DOHH2 (cell line): ENCODE measurements around the gene PRPF18.

ENCODE experiments used
- H3F3A ChIP-seq: fragments of 200-600 bp; sonication (generic), shearing (Covaris generic); 2 replicates; pipeline ENCODE4 v1.6.0; 2016; ENCODE audit warnings: antibody characterized with exemption, mild to moderate bottlenecking; ENCODE audit not compliant: control insufficient read depth, insufficient read depth
- H3K27ac ChIP-seq: fragments of 200-600 bp; sonication (generic); 2 replicates; pipeline ENCODE4 v1.5.1; 2014; ENCODE audit warnings: low read depth, mild to moderate bottlenecking, low read length, moderate library complexity
- H3K27me3 ChIP-seq: fragments of 200-600 bp; sonication (generic); 2 replicates; pipeline ENCODE4 v1.6.1; 2014; ENCODE audit warnings: mild to moderate bottlenecking, low read length, mixed read lengths; ENCODE audit not compliant: control insufficient read depth
- H3K36me3 ChIP-seq: fragments of 200-600 bp; sonication (generic); 2 replicates; pipeline ENCODE4 v1.6.1; 2014; ENCODE audit warnings: mild to moderate bottlenecking, low read length, moderate library complexity, mixed read lengths; ENCODE audit not compliant: control insufficient read depth
- H3K4me1 ChIP-seq: fragments of 200-600 bp; sonication (generic); 2 replicates; pipeline ENCODE4 v1.6.1; 2014; ENCODE audit warnings: mild to moderate bottlenecking, low read length, mixed read lengths; ENCODE audit not compliant: control insufficient read depth
- H3K4me2 ChIP-seq: fragments of 200-600 bp; sonication (generic); 2 replicates; pipeline ENCODE4 v1.6.0; 2014; ENCODE audit warnings: mild to moderate bottlenecking, low read length, moderate library complexity
- H3K4me3 ChIP-seq: fragments of 200-600 bp; sonication (generic); 2 replicates; pipeline ENCODE4 v1.5.1; 2014; ENCODE audit warnings: mild to moderate bottlenecking, low read length, mixed read lengths
- H3K79me2 ChIP-seq: fragments of 200-600 bp; sonication (generic); 2 replicates; pipeline ENCODE4 v1.6.1; 2014; ENCODE audit warnings: mild to moderate bottlenecking, low read length, mixed read lengths; ENCODE audit not compliant: control insufficient read depth
- H3K9me2 ChIP-seq: fragments of 200-600 bp; sonication (generic); replicated peaks from 2 replicates; pipeline ENCODE4 v1.6.1; 2014; ENCODE audit warnings: mild to moderate bottlenecking, low read length, mixed read lengths; ENCODE audit not compliant: control insufficient read depth
- H3K9me3 ChIP-seq: fragments of 200-600 bp; sonication (generic); 2 replicates; pipeline ENCODE4 v1.6.1; 2014; ENCODE audit warnings: antibody characterized with exemption, low read length, mixed read lengths; ENCODE audit not compliant: control insufficient read depth, insufficient read depth
- H4K20me1 ChIP-seq: fragments of 200-600 bp; sonication (generic); 2 replicates; pipeline ENCODE4 v1.6.0; 2014; ENCODE audit warnings: low read depth, mild to moderate bottlenecking, antibody characterized with exemption, low read length, moderate library complexity; ENCODE audit not compliant: control insufficient read depth, insufficient read depth
- EZH2phosphoT487 ChIP-seq: fragments of 200-600 bp; sonication (generic); IDR thresholded peaks from 2 replicates; pipeline ENCODE4 v1.6.1; 2017; ENCODE audit warnings: borderline replicate concordance, mild to moderate bottlenecking, antibody characterized with exemption, low read length, moderate library complexity, mixed read lengths
- TF ChIP-seq, protein P1 (sequence below): fragments of 200-600 bp; sonication (generic); IDR thresholded peaks from one replicate; pipeline ENCODE4 v1.5.1; 2014; ENCODE audit warnings: antibody characterized with exemption, mild to moderate bottlenecking, low read depth, low read length; ENCODE audit not compliant: poor library complexity, severe bottlenecking

PRPF18 gene

DNA sequence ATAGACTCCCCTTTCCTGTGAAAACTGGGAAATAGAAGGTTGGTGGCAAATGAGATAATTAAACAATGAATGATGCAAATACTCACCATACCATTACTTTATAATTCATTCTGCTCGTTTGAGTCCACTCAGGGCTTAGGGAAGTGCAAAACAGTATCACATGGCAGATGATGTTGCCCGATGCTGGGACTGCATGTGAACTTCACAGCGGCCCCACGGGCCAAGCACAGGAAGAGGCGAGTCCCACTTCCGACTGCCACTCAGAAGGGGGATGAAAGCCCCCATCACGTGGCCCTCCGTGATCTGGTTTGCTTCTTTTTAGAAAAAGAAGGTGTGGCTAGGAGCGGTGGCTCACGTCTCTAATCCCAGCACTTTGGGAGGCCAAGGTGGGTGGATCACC lies 71.5 kb downstream of the PRPF18 start:
- H3K36me3 ChIP-seq: no peaks in the 10 kb centered on the region
- no peak overlapping the region for H3K27ac ChIP-seq
- H3K9me3 ChIP-seq: no peaks in the 10 kb centered on the region
- H3K4me2 ChIP-seq: no peak overlapping the region
- H3K4me1 ChIP-seq: peaks cover 12% of the 10 kb centered on the region
- H3K4me3 ChIP-seq: no peak overlapping the region
- H4K20me1 ChIP-seq: no peaks in the 10 kb centered on the region
- H3K79me2 ChIP-seq: no peaks in the 10 kb centered on the region
- TF ChIP-seq, protein P1, sequence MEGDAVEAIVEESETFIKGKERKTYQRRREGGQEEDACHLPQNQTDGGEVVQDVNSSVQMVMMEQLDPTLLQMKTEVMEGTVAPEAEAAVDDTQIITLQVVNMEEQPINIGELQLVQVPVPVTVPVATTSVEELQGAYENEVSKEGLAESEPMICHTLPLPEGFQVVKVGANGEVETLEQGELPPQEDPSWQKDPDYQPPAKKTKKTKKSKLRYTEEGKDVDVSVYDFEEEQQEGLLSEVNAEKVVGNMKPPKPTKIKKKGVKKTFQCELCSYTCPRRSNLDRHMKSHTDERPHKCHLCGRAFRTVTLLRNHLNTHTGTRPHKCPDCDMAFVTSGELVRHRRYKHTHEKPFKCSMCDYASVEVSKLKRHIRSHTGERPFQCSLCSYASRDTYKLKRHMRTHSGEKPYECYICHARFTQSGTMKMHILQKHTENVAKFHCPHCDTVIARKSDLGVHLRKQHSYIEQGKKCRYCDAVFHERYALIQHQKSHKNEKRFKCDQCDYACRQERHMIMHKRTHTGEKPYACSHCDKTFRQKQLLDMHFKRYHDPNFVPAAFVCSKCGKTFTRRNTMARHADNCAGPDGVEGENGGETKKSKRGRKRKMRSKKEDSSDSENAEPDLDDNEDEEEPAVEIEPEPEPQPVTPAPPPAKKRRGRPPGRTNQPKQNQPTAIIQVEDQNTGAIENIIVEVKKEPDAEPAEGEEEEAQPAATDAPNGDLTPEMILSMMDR: no peak
- TF ChIP-seq EZH2phosphoT487: no peak
- H3F3A ChIP-seq: no peaks in the 10 kb centered on the region
- peaks cover 16% of the 10 kb centered on the region for H3K27me3 ChIP-seq
- no peaks in the 10 kb centered on the region for H3K9me2 ChIP-seq

DNA sequence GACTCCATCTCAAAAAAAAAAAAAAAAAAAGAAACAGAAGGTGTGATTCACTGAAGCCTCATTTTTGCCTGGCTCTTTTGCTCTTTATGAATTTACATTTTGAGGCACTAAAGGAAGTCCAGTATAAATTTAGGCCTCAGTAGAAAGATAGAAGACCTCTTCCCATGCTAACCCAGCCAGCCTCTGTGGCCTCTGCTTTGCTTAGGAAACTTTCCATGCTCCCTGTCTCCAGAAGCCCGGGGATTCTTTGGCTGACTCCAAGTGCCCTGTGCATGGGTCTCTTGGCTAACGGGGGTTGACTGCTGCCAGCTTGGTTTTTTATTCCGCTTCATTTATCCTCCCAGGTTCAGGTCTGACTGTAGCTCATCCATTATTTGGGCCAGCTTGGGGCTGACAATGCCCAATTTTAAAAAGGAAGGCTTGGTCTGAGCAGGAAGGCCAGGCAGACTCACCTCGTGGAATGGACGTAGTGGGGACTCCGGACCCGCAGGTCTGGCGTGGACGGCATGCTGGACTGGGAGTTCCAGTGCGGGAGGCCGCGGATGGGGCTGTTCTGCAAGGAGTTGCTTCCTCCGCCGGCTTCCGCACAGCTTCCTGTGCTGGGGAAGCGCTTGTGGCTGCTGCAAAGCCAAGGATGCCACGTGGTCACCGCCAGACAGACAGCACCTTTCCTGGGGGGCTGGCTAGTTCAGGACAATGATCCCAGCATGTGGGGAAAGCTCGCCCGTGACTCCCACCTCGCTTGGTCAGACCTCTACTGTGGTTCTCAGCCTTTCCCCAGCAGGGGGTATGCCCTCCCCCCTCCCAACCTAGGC lies 72.3 kb downstream of the PRPF18 start:
- Histone ChIP-seq H3K4me1 (peaks cover 12% of the 10 kb centered on the region), H3F3A (no peaks in the 10 kb centered on the region), H3K4me3 (no peak overlapping the region), H3K4me2 (no peak overlapping the region), H3K27me3 (peaks cover 22% of the 10 kb centered on the region), H3K36me3 (no peaks in the 10 kb centered on the region), H4K20me1 (no peaks in the 10 kb centered on the region), H3K9me2 (no peaks in the 10 kb centered on the region), H3K27ac (no peak overlapping the region), H3K9me3 (no peaks in the 10 kb centered on the region), H3K79me2 (no peaks in the 10 kb centered on the region)
- TF ChIP-seq EZH2phosphoT487: no peak
- TF ChIP-seq, protein P1: no peak

DNA sequence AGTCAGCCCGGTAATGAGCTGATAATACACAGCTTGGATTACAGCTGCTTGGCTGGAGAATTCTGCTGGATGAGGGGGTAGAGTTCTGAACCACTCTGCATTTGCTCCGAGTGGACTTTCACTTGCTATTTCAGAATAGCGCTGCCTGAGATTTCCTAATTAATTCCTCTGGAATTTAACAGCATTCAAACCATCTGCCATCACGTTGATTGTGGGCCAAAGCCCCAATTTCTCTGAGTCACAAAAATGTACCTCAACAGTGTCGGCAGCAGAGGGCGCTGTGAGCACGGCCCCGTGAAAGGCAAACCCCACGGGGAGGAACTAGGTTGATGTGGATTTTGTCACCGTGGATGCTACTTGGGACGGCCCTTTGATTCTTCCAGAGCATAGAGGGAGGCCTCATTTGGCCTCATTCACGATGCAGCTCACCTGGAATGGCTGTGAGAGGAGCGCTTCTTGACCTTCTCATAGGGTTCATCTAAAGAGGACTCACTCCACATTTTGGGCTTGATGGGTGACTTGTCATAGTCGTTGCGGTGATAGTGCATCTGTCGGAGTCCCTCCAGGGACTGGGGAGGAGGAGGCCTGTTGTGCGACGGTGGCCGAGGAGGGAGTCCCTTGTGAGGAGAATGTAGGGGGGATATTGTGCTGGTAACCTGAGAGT lies 73.3 kb downstream of the PRPF18 start:
- Histone ChIP-seq H3K27ac (no peak overlapping the region), H4K20me1 (no peaks in the 10 kb centered on the region), H3K4me1 (peaks cover 12% of the 10 kb centered on the region), H3K9me2 (no peaks in the 10 kb centered on the region), H3K9me3 (no peaks in the 10 kb centered on the region), H3K36me3 (no peaks in the 10 kb centered on the region), H3K27me3 (peaks cover 22% of the 10 kb centered on the region), H3K4me2 (no peak overlapping the region), H3F3A (no peaks in the 10 kb centered on the region), H3K4me3 (no peak overlapping the region), H3K79me2 (no peaks in the 10 kb centered on the region)
- TF ChIP-seq, protein P1: peak; percentile 97
- no peak for TF ChIP-seq EZH2phosphoT487
